Testis (tissue), 2 donors: ENCODE results near the gene GRID1.

ENCODE experiments used
- POLR2A ChIP-seq: fragments of 450-650 bp; IDR thresholded peaks from one replicate; pipeline ENCODE4 v1.6.1; 2017; ENCODE audit warnings: antibody characterized with exemption, mild to moderate bottlenecking, moderate library complexity
- TF ChIP-seq, protein P1 (sequence below), 3 experiments: fragments of 450-650 bp in 2 of 3; fragments of 200-600 bp in 1 of 3; sonication (generic) in 1 of 3; IDR thresholded peaks; one replicate each; pipeline ENCODE4 v1.5.1; 2016 to 2019; ENCODE audit warnings: antibody characterized with exemption in 3 of 3, mild to moderate bottlenecking in 2 of 3, moderate library complexity in 1 of 3

GRCh38 chr10:86258941-86259340, 107.7 kb downstream of the GRID1 start:
- TF ChIP-seq, protein P1, sequence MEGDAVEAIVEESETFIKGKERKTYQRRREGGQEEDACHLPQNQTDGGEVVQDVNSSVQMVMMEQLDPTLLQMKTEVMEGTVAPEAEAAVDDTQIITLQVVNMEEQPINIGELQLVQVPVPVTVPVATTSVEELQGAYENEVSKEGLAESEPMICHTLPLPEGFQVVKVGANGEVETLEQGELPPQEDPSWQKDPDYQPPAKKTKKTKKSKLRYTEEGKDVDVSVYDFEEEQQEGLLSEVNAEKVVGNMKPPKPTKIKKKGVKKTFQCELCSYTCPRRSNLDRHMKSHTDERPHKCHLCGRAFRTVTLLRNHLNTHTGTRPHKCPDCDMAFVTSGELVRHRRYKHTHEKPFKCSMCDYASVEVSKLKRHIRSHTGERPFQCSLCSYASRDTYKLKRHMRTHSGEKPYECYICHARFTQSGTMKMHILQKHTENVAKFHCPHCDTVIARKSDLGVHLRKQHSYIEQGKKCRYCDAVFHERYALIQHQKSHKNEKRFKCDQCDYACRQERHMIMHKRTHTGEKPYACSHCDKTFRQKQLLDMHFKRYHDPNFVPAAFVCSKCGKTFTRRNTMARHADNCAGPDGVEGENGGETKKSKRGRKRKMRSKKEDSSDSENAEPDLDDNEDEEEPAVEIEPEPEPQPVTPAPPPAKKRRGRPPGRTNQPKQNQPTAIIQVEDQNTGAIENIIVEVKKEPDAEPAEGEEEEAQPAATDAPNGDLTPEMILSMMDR (IDR thresholded peaks at IDR 0.05): no peak
- TF ChIP-seq POLR2A: no peak
